ENCODE measurements around the gene MCHR1.

DNA sequence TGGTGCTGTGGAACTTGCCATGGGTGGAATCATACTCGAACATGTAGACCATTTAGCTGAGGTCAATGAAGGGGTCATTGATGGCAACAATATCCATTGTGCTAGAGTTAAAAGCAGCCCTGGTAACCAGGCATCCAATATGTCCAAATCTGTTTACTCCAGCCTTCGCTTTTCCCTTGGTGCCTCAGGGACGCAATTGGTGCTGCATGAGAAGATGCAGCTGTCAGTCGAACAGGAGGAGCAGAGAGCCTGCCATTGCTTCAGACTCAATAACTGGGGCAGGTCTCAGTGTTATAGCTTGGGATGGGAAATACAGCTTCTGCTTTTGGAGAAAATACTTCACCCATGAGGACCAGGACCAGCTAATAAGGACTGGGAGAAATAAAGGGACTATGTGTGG is 5.0 kb upstream of the MCHR1 start:
- TF ChIP-seq, protein P1, sequence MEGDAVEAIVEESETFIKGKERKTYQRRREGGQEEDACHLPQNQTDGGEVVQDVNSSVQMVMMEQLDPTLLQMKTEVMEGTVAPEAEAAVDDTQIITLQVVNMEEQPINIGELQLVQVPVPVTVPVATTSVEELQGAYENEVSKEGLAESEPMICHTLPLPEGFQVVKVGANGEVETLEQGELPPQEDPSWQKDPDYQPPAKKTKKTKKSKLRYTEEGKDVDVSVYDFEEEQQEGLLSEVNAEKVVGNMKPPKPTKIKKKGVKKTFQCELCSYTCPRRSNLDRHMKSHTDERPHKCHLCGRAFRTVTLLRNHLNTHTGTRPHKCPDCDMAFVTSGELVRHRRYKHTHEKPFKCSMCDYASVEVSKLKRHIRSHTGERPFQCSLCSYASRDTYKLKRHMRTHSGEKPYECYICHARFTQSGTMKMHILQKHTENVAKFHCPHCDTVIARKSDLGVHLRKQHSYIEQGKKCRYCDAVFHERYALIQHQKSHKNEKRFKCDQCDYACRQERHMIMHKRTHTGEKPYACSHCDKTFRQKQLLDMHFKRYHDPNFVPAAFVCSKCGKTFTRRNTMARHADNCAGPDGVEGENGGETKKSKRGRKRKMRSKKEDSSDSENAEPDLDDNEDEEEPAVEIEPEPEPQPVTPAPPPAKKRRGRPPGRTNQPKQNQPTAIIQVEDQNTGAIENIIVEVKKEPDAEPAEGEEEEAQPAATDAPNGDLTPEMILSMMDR (IDR thresholded peaks at IDR 0.05) = no peak
- no peak for TF ChIP-seq POLR2A (IDR thresholded peaks at IDR 0.05)

Measured in Peyer's patch (tissue), 4 donors.